T-helper 2 cell treated with Interferon-gamma antibody and Interleukin-4, amounts not matched to agents 100 ng/mL and 5 ng/mL, for 36 hours (primary cell): ENCODE data around the gene CD300A. TPM values are rescaled to one million over a fixed set of nuclear protein-coding genes. Genes with fewer than 3 reads are reported as not detected.

Source experiments
- intact Hi-C: fragments of 100-400 bp; cut with micrococcal nuclease; formaldehyde crosslinking; loops from one replicate; pipeline ENCODE4 v1.15.1; 2023
- total RNA-seq: library from RNA; stranded (reverse); gene quantifications from 2 replicates; pipeline ENCODE4 v1.2.3, GENCODE V29; 2022

Gene CD300A
- total RNA-seq, 1 donor from 2014 or later: 36.5 TPM

DNA sequence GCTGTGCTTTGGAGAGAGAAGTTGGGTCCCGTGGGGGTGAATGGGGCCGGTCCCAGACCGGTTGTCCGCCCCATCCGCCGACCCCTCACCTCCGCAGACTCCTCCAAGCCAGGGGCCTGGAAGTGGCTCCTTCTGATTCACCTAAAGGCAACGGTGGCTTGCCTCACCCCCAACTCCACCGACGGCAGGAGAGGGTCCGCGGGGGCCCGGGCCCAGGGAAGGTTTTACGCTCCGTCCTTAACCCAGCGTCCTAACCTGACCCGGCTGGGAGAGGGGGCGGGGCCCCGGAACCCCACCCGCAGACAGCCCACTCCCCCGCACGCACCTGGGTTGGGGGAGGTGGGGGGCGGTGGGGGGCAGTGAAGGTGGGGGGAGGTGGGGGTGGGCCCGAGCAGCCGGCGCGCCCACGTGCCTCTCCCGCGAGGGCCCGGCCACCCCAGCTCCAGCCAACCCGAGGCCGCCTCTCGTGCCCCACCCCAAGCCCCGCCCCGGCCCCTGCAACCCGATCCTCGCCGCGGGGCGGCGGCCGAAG, 12.7 kb upstream of the CD300A start:
- intact Hi-C loops: loop anchor here (10.0 kb wide), 1 partner anchor 401 kb away; the partner anchor contains the start of gene GRIN2C

GRCh38 chr17:74454197-74455024, 12.0 kb upstream of the CD300A start:
- intact Hi-C loops: loop anchor here (10.0 kb wide), 1 partner anchor 400 kb away; the partner anchor contains the start of gene GRIN2C

GRCh38 chr17:74455025-74455545, 11.3 kb upstream of the CD300A start:
- intact Hi-C loops: loop anchor here (10.0 kb wide), 1 partner anchor 400 kb away; the partner anchor contains the start of gene GRIN2C

DNA sequence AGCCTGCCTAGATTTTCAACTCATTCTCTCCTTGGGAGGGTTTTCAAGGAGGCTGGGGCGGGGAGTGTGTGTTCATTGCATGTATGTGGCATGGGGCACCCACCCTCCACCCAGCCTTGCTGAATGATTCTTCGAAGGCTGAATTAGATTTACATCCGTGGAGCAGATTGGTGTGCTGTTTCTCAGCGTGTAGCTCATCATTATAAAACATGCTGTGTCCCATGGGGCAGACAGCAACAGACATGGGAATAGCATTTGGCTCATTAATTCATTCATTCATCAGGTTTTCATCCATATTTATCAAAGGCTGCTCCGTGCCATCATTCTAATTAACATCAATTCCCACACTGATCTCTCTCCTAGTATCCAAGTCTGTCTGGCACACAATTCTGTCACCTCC, 10.6 kb upstream of the CD300A start:
- intact Hi-C loops: loop anchor here (10.0 kb wide), 1 partner anchor 399 kb away; the partner anchor contains the start of gene GRIN2C

- intact Hi-C loops: loop anchor here (1.0 to 10.0 kb wide), 4 partner anchors 36 to 398 kb away; partner anchors contain the start of gene GRIN2C
Measured at GRCh38 chr17:74457146-74457819, 9.2 kb upstream of the CD300A start.

GRCh38 chr17:74457820-74458166, 8.6 kb upstream of the CD300A start:
- intact Hi-C loops: loop anchor here (1.0 to 10.0 kb wide), 4 partner anchors 36 to 397 kb away; partner anchors contain the start of gene GRIN2C

DNA sequence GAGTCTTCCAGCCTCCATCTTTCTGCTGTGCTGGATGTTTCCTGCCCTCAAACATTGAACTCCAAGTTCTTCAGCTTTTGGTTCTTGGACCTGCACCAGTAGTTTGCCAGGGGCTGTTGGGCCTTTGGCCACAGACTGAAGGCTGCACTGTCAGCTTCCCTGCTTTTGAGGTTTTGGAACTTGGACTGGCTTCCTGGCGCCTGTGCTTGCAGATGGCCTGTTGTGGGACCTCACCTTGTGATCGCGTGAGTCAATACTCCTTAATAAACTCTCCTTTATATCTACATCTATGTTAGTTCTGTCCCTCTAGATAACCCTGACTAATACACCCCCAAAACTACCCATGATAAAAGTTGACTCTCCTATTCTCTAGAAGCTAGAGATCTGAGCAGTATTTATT, 7.6 kb upstream of the CD300A start:
- intact Hi-C loops: loop anchor here (10.0 kb wide), 1 partner anchor 396 kb away; the partner anchor contains the start of gene GRIN2C

DNA sequence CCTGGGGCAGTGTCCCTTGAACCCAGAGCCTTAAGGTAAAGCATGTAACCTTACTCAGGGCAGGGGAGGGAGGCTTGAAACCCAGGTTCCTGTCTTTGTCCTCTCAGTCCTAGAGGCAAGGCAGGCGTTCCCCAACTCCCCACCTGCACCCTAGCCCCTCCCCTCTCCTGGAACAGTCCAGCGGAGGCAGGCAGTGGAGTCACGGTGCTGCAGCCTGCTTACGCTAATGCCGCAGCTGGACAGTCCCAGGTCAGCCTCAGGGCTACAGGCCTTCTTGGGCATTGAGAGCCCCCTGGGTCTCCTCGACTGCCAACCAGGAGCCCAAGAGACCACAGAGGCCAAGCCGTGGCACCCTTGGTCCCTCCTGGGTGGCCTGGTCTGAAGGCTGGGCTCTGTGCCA, 6.8 kb upstream of the CD300A start:
- intact Hi-C loops: loop anchor here (10.0 kb wide), 1 partner anchor 395 kb away; the partner anchor contains the start of gene GRIN2C

DNA sequence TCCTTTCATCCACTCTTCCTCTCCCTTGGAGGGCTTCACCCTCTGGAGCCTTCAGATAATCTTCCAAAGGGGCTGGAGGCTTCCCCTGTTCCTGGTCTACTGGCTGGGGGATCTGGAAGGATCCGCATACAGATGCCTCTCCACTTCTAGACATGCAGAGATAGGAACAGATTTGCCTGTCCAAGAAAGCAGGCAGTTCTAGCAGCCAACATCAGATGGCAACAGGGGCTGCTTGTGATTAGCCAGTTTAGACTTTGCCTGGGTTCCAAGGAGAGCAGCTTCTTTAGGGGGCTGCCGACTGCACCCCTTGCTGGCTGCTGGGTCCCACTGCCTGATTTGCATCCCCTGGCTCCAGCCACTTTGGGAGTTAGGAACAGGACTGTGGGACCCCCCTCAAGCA, 6.2 kb upstream of the CD300A start:
- intact Hi-C loops: no loop called here

- intact Hi-C loops: no loop called here
Measured at GRCh38 chr17:74460996-74461395, 5.4 kb upstream of the CD300A start.

GRCh38 chr17:74461611-74462010, 4.8 kb upstream of the CD300A start:
- intact Hi-C loops: no loop called here

DNA sequence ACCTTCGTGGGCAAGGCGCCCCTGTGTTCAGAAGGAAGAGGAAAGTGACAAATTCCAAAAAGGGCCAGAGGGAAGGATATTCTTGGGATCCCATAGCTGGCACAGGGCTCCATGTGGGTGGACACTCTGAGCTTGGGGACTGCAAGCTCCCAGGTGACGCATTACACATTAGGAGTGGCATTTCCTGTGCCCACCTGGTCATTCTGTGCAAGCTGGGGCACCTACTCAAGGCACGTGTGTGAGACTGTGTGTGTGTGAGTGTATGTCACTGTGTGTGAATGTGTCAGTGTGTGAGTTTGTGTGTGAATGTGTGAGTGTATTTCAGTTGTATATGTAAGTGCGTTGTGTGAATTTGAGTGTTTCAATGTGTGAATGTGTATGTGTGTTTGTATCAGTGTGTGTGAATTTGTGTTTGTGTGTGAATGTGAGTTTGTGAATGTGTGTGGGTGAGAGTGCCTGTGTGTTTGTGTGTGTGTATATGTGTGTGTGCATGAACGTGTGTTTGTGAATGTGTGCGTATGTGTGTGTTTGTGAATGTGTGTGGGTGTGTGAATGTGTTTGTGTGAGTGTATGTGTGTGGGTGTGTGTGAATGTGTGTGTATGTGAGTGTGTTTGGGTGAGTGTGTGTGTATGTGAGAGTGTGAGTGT, 1.6 kb upstream of the CD300A start:
- intact Hi-C loops: loop anchor here (5.0 kb wide), 1 partner anchor 687 kb away; the partner anchor contains the start of gene JPT1

DNA sequence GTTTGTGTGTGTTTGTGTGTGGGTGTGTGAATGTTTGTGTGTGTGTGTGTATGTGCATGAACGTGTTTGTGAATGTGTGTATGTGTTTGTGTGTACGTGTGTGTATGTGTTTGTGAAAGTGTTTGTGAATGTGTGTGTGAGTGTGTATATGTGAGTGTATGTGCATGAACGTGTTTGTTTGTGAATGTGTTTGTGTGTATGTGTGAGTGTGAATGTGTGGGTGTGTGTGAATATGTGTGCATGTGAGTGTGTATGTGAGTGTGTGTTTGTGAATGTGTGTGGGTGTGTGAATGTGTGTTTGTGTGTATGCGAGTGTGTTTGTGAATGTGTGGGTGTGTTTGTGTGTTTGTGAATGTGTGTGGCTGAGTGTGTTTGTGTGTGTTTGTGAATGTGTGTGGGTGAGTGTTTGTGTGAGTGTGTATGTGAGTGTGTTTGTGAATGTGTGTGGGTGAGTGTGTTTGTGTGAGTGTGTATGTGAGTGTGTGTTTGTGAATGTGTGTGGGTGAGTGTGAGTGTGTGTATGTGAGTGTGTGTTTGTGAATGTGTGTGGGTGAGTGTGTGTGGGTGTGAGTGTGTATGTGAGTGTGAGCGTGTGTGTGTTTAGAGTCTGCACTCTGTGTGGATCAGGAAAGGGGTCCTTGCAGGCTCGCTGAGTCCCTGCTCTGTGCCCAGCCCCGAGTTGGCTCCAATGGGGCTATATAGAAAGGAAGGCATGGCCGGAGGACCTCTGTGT, 890 bp upstream of the CD300A start:
- intact Hi-C loops: loop anchor here (5.0 kb wide), 1 partner anchor 687 kb away; the partner anchor contains the start of gene JPT1

- intact Hi-C loops: loop anchor here (5.0 kb wide), 1 partner anchor 685 kb away; the partner anchor contains the start of gene JPT1
Measured at GRCh38 chr17:74466828-74467184, 372 bp downstream of the CD300A start.

DNA sequence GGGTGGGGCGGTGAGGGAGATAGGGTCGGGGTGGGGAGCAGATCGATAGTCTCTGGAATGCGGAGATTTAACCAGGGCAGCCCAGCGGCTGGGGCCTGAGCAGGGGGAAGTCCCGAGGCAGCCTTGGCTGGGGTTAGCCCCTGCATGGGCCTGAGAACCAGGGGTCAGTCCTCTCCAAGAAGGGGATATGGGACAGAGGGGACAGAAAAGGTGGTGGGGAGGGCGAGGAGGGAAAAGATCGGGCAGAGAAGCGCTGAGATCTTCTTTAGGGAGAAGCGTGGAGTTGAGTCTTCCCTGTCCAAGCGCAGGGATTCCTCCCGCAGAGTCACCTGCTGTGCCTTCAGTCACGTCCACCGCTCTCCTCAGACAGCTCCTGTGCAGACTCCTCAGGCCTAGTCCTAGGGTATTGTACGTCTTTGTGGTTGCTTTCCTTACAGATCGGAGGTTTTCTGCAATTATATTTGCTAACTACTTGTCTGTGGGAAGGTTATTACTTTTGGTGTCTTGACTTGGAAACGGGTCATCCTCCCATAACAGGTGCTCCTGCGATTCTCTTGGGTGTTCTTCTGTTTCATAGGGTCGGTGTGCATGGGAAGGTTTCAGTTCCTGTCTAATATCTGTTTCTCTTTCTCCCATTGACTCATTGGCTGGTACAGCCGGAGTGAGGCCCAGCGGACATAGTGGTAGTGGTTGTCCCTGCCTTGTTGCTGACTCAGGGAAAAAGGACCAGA, 952 bp downstream of the CD300A start:
- intact Hi-C loops: loop anchor here (5.0 kb wide), 1 partner anchor 685 kb away; the partner anchor contains the start of gene JPT1

DNA sequence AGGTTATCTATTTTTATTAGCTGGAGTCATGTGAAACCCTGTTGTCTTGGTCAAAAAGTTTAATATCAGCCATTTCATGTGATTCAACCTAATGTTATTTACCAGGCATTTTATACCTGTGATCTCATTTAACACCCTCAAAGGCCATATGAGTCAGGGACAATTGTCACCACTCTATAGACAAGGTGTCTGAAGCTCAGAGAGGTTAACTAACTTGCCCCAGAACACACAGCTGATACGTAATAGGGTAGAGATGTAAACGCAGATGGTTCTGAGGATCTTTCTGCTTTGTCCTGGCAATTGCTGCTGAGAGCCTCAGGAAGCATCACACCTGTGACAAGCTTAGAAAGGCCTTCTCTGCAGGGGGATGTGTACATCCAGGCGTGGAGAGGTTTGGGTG, 4.9 kb downstream of the CD300A start:
- intact Hi-C loops: no loop called here

DNA sequence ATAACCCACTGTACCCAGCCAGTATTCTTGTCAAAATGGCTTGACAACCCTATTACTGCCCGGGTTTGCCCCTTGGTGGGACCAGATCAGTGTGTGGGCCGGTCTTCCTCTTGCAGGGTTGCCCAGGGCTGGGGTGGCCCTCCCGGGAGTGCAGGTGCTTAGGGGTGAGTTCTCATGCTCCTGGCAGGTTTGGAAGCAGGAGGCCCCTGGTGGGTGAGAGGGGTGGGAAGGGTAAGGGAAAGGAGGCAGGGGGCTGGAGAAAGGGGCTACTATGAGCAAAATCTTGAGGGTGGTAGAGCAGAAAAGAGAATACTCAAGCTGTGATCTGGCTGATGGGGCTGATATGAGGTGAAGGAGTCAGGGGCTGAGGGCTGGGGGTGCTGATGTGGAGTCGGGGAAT, 6.5 kb downstream of the CD300A start:
- intact Hi-C loops: no loop called here

- intact Hi-C loops: no loop called here
Measured at GRCh38 chr17:74473294-74473693, 6.9 kb downstream of the CD300A start.

GRCh38 chr17:74474043-74474792, 7.8 kb downstream of the CD300A start:
- intact Hi-C loops: no loop called here
